Aorta (tissue), 5 donors: ENCODE results near the gene C5. TPM values are rescaled to one million over a fixed set of nuclear protein-coding genes. Genes with fewer than 3 reads are reported as not detected.
A peak's percentile ranks its signal among the peaks of the same experiment; 100 is the strongest.

ENCODE experiments used
- ATAC-seq: fragments of 200-7000 bp; cut with Tn5 transposase; one replicate; pipeline ENCODE4 v1.9.1; 2022; ENCODE audit warnings: moderate library complexity; ENCODE audit not compliant: low FRiP score
- DNase-seq, 2 donors: peaks; one replicate each; pipeline ENCODE4 v3.0.0-alpha.2; 2020
- H3K27ac ChIP-seq, 2 donors: one replicate each; pipeline ENCODE4 v1.5.1; 2013; ENCODE audit warnings: low read length in 2 of 2, mild to moderate bottlenecking in 2 of 2, moderate library complexity in 2 of 2, control low read depth in 1 of 2, inconsistent platforms in 1 of 2, low read depth in 1 of 2
- H3K27me3 ChIP-seq, 2 donors: one replicate each; pipeline ENCODE4 v1.6.1; 2013; ENCODE audit warnings: control low read depth in 1 of 2, low read length in 1 of 2, mild to moderate bottlenecking in 1 of 2, moderate library complexity in 1 of 2; ENCODE audit not compliant: insufficient read depth in 2 of 2, control insufficient read depth in 1 of 2
- H3K36me3 ChIP-seq, 2 donors: one replicate each; pipeline ENCODE4 v1.6.1; 2013; ENCODE audit warnings: control low read depth in 1 of 2, low read length in 1 of 2, mild to moderate bottlenecking in 1 of 2; ENCODE audit not compliant: insufficient read depth in 2 of 2, control insufficient read depth in 1 of 2
- H3K4me1 ChIP-seq, 2 donors: one replicate each; pipeline ENCODE4 v1.6.1; 2013; ENCODE audit warnings: low read length in 2 of 2, control low read depth in 1 of 2, mild to moderate bottlenecking in 1 of 2, moderate library complexity in 1 of 2; ENCODE audit not compliant: insufficient read depth in 2 of 2, control insufficient read depth in 1 of 2
- H3K4me3 ChIP-seq, 2 donors: one replicate each; pipeline ENCODE4 v1.5.1; 2013; ENCODE audit warnings: low read length in 2 of 2, control low read depth in 1 of 2, mild to moderate bottlenecking in 1 of 2
- H3K9me3 ChIP-seq: one replicate; pipeline ENCODE4 v1.6.1; 2013; ENCODE audit warnings: mild to moderate bottlenecking, low read length; ENCODE audit not compliant: control insufficient read depth
- WGBS, 2 donors: extraction: QIAGEN DNeasy Blood & Tissue Kit; methylation state at CpG; one replicate each; pipeline ENCODE4 v1.1.7; 2013; 5-methylcytosine and 5-hydroxymethylcytosine counted together
- intact Hi-C, 2 donors: fragments of 100-400 bp; cut with DNase I; formaldehyde crosslinking; loops; one replicate each; pipeline versions ENCODE4 v1.14.2 to v1.15.0; 2022
- polyA plus RNA-seq, 2 donors: library from polyadenylated mRNA; stranded (reverse); fragments of 200-250 nt; gene quantifications; one replicate each; pipeline ENCODE4 v1.2.3, GENCODE V29; 2013
- total RNA-seq, 2 donors: library from RNA; stranded (reverse); fragmentation: NEBNext Ultra II Directional; extraction: Animal tissue kit (Norgen Biotek cat#: 25700); gene quantifications; one replicate each; pipeline ENCODE4 v1.2.1, GENCODE V29; 2021
- donor health status: healthy with polysubstance abuse.
- donor health status: Bipolar disorder and iron deficiency.
- donor health status: DM: no; HTN: no; CAD: no.
- donor health status: DM: no; HTN: no; CAD: no.
- donor health status: DM: yes; HTN: yes; CAD: no.

C5 gene
- total and polyA plus RNA-seq, 4 donors: 5.4 to 13.0 (median 8.5) TPM

GRCh38 chr9:120949290-120949689, 100.8 kb downstream of the C5 start:
- Histone ChIP-seq H3K9me3 (no peaks in the 10 kb centered on the region), H3K4me1 (peaks cover 0 to 8% of the 10 kb centered on the region in 2 donors), H3K36me3 (no peaks in the 10 kb centered on the region), H3K4me3 (no peak overlapping the region), H3K27me3 (no peaks in the 10 kb centered on the region), H3K27ac (peak overlapping the region; percentile 76 to 92)
- ATAC-seq (peak; percentile 70), DNase-seq (no peak)
- intact Hi-C loops: no loop called here
- WGBS, 2 donors: 2 to 8% methylated on average over 2 of the region's 2 CpGs

- H3K9me3 ChIP-seq: no peaks in the 10 kb centered on the region
- intact Hi-C loops: no loop called here
- H3K36me3 ChIP-seq: no peaks in the 10 kb centered on the region
- H3K27ac ChIP-seq: peak overlapping the region; percentile 76 to 92
- no peaks in the 10 kb centered on the region for H3K27me3 ChIP-seq
- peaks cover 0 to 8% of the 10 kb centered on the region in 2 donors for H3K4me1 ChIP-seq
- no peak for ATAC-seq
- no peak overlapping the region for H3K4me3 ChIP-seq
- 35 to 38% methylated on average over 1 of the region's 1 CpG for WGBS, 2 donors
- DNase-seq: no peak
Measured at GRCh38 chr9:120948824-120949223, 101.3 kb downstream of the C5 start.

DNA sequence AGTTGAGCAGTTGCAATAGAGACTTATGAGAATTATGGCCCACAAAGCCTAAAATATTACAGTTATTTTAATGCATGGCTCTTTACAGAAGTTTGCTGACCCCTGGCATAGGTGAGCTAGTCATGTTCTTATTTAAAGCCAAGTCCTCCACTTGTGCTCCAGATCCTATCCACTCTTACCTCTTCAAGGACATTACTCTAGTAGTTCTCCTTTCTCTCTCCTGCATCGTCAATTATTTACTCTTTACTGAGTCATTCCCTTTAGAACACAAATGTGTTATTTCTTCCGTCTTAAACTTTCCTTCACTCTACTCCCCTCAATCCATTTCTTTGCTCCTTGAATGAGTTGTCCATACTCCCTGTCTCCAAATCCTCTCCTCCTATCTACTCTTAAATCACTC, 102.9 kb downstream of the C5 start:
- no peaks in the 10 kb centered on the region for H3K9me3 ChIP-seq
- H3K36me3 ChIP-seq: no peaks in the 10 kb centered on the region
- no peak overlapping the region for H3K4me3 ChIP-seq
- H3K27ac ChIP-seq: no peak overlapping the region
- intact Hi-C loops: no loop called here
- WGBS, 2 donors: 90 to 91% methylated on average over 2 of the region's 2 CpGs
- H3K4me1 ChIP-seq: peaks cover 5 to 6% of the 10 kb centered on the region in 2 donors
- ATAC-seq (no peak), DNase-seq (no peak)
- no peaks in the 10 kb centered on the region for H3K27me3 ChIP-seq

- ATAC-seq (no peak), DNase-seq (no peak)
- no peaks in the 10 kb centered on the region for H3K9me3 ChIP-seq
- H3K27ac ChIP-seq: no peak overlapping the region
- no peaks in the 10 kb centered on the region for H3K27me3 ChIP-seq
- no peaks in the 10 kb centered on the region for H3K36me3 ChIP-seq
- WGBS, 2 donors: 57 to 63% methylated on average over 3 of the region's 3 CpGs
- H3K4me3 ChIP-seq: no peak overlapping the region
- peaks cover 4 to 5% of the 10 kb centered on the region in 2 donors for H3K4me1 ChIP-seq
- intact Hi-C loops: no loop called here
Measured at GRCh38 chr9:120946259-120946658, 103.8 kb downstream of the C5 start.

GRCh38 chr9:120944948-120945347, 105.1 kb downstream of the C5 start:
- H3K36me3 ChIP-seq: no peaks in the 10 kb centered on the region
- no peak for ATAC-seq
- no peak for DNase-seq
- H3K9me3 ChIP-seq: no peaks in the 10 kb centered on the region
- H3K27me3 ChIP-seq: no peaks in the 10 kb centered on the region
- peaks cover 4 to 5% of the 10 kb centered on the region in 2 donors for H3K4me1 ChIP-seq
- intact Hi-C loops: no loop called here
- no peak overlapping the region for H3K27ac ChIP-seq
- WGBS, 2 donors: 51 to 56% methylated on average over 3 of the region's 3 CpGs
- H3K4me3 ChIP-seq: no peak overlapping the region

DNA sequence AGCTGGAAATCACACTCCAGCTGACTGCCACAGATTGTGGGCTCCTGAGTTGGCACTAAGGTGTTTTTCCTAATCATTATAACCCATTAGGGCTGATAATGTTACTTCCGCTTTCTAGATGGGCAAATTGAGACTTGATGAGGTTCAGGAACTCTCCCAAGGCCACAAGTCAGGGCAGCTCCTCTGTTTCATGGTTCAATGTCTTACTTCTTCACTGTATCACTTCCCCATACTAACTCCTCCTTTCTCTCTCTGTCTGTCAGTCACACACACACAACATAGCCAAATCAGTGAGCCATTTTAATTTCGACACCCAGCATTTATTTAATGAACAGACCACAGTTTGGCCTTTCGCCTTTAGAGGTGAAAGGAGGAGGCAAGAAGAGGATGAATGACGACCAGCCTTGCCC, 105.6 kb downstream of the C5 start:
- H3K9me3 ChIP-seq: no peaks in the 10 kb centered on the region
- peak overlapping the region in 1 of 2 donors; percentile 39 for H3K27ac ChIP-seq
- DNase-seq: no peak
- H3K27me3 ChIP-seq: no peaks in the 10 kb centered on the region
- H3K4me3 ChIP-seq: no peak overlapping the region
- ATAC-seq: no peak
- peaks cover 4 to 5% of the 10 kb centered on the region in 2 donors for H3K4me1 ChIP-seq
- 88 to 91% methylated on average over 4 of the region's 4 CpGs for whole genome bisulfite sequencing, 2 donors
- no peaks in the 10 kb centered on the region for H3K36me3 ChIP-seq
- intact Hi-C loops: no loop called here

DNA sequence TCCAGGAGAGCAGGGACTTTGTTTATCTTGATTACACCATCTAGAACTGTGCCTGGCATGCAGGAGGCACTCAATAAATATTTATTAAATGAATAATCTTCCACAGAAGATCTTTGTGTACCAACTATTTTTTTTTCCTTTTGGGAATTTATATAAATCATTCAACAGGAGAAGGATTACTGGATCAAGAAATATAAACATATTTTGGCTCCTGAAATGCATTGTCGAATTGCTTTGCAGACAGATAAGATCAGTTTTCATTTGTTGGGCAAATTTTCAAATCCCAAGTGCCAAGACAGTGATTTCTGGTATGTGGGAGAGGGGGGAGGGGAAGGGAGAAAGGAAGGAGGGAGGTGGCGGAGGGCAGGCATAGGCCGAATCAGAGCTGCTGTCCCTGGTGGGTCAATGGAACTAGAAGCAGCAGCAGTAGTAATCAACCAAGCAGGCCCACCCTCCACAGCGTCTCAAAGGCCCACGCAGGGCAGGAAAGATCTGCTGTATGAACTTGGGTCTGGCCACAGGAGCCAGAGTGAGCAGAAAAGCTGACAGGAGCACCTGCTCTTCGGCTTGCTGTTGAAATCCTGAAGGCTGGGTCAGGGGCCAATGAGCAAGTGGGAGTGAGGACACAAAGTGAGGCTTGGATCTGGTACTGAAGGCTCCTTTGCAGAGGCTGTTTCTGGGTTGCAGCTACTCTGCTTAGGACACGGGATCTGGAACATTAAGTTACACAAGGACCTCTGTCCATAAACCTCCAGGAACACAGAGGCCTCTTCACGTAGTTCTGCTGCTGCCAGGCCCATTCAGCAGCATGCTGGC, 107.7 kb downstream of the C5 start:
- H3K27ac ChIP-seq: peak overlapping the region; percentile 71 to 99
- intact Hi-C loops: no loop called here
- H3K9me3 ChIP-seq: no peaks in the 10 kb centered on the region
- peak in 1 of 2 donors; percentile 64 for DNase-seq
- WGBS, 2 donors: 5 to 8% methylated on average over 8 of the region's 8 CpGs
- no peaks in the 10 kb centered on the region for H3K27me3 ChIP-seq
- H3K36me3 ChIP-seq: no peaks in the 10 kb centered on the region
- peaks cover 4 to 5% of the 10 kb centered on the region in 2 donors for H3K4me1 ChIP-seq
- H3K4me3 ChIP-seq: no peak overlapping the region
- peak; percentile 70 for ATAC-seq

DNA sequence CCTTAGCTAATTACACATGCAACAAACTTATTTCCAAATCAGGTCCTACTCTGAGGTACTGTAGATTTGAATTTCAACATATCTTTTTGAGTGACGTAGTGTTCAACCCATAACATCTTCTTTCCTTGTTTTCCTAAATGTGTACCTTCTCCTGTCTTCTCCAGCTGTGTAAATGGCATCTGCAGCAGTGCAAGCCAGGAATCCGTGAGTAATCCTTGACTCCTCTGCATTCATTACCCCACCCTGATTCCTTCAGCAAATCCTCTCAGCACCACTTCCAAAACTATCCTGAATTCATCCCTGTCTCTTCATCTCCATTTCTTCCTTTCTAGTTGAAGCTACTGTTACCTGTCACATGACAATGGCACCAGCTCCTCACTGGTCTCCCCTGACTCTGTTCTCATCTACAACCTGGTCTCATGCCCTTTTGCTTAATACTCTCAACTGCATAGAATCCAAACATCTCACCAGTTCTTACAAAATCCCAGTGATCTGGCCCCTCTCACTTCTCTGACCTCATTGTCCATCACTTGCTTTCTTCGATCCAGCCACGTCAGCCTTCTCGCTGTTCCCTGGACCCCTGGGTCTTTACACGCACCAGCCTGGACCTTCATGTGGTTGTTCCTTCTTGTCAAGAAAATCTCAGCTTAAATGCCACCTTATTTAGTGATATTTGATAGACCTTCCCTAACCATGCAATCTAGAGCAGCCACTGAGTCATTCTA, 108.9 kb downstream of the C5 start:
- no peaks in the 10 kb centered on the region for H3K9me3 ChIP-seq
- DNase-seq (no peak), ATAC-seq (no peak)
- no peaks in the 10 kb centered on the region for H3K27me3 ChIP-seq
- peak overlapping the region in 1 of 2 donors; percentile 56 for H3K27ac ChIP-seq
- no peaks in the 10 kb centered on the region for H3K36me3 ChIP-seq
- no peak overlapping the region for H3K4me3 ChIP-seq
- WGBS, 2 donors: 60 to 63% methylated on average over 6 of the region's 6 CpGs
- H3K4me1 ChIP-seq: peaks cover 0 to 7% of the 10 kb centered on the region in 2 donors
- intact Hi-C loops: no loop called here
